ENCODE measurements around the gene MX2. TPM values are rescaled to one million over a fixed set of nuclear protein-coding genes. Genes with fewer than 3 reads are reported as not detected.

MX2 gene
- total and polyA plus RNA-seq, 2 of the 4 experiments (the other 2 are of a cell fraction), result 0.53 to 0.54 TPM

- no peaks in the 10 kb centered on the region for H3K79me1 ChIP-seq (ENCODE audit: low read depth in 1 of 2, low read length in 2 of 2)
- no peak overlapping the region for H2BK5ac ChIP-seq (ENCODE audit: low read depth, low read length, poor library complexity, severe bottlenecking)
- H3K9me3 ChIP-seq (ENCODE audit: control insufficient read depth, insufficient read depth, low read length), result no peaks in the 10 kb centered on the region; the same call in 1 of the 2 replicates
- H4K91ac ChIP-seq (ENCODE audit: insufficient read depth, low read depth, low read length), result no peak overlapping the region
- ChIA-PET CTCF (no interaction called here), POLR2A (ENCODE audit: unreplicated experiment) (no interaction called here)
- no peaks in the 10 kb centered on the region; the same call in 1 of the 2 replicates for H3K27me3 ChIP-seq (ENCODE audit: control insufficient read depth, insufficient read depth, low read length)
- H3K9ac ChIP-seq (ENCODE audit: low read depth, low read length), result no peak overlapping the region
- TF ChIP-seq POLR2A (IDR thresholded peaks at IDR 0.05; ENCODE audit: low read depth, low read length), result no peak
- TF ChIP-seq USF2 (IDR thresholded peaks at IDR 0.05; ENCODE audit: low read depth, low read length), result no peak
- no peak for TF ChIP-seq RAD21 (IDR thresholded peaks at IDR 0.05; ENCODE audit: low read length)
- TF ChIP-seq ELK1 (IDR thresholded peaks at IDR 0.05; ENCODE audit: borderline replicate concordance, low read depth, low read length), result no peak
- TF ChIP-seq NFE2L2 (IDR thresholded peaks at IDR 0.05; ENCODE audit: low read depth, low read length), result no peak
- no peak for TF ChIP-seq MAFK (IDR thresholded peaks at IDR 0.05; ENCODE audit: low read depth, low read length)
- TF ChIP-seq SMC3 (IDR thresholded peaks at IDR 0.05; ENCODE audit: low read depth, low read length), result no peak
- TF ChIP-seq CEBPB (IDR thresholded peaks at IDR 0.05; ENCODE audit: low read depth, low read length), result no peak
- TF ChIP-seq CHD1 (IDR thresholded peaks at IDR 0.05; ENCODE audit: low read depth, low read length), result no peak
- TF ChIP-seq BHLHE40 (IDR thresholded peaks at IDR 0.05; ENCODE audit: low read depth, low read length), result no peak
- H2AFZ ChIP-seq (replicated peaks; ENCODE audit: low read length, poor library complexity), result no peak overlapping the region
- no peak overlapping the region for H3K23ac ChIP-seq (ENCODE audit: low read depth, low read length)
- in situ Hi-C loops (cut with MboI; ENCODE audit: low sequenced_read_pairs) (no loop called here), dilution Hi-C loops (cut with HindIII; ENCODE audit: low sequenced_read_pairs, unreplicated experiment) (no loop called here), intact Hi-C loops (cut with micrococcal nuclease) (no loop called here)
- no peak overlapping the region for H2BK120ac ChIP-seq (ENCODE audit: low read depth, low read length)
- no peaks in the 10 kb centered on the region for H4K20me1 ChIP-seq (ENCODE audit: insufficient read depth, low read length)
- DNase-seq (no peak), ATAC-seq (ENCODE audit: low read depth) (no peak)
- H4K8ac ChIP-seq (ENCODE audit: low read depth in 2 of 2, low read length in 2 of 2), result no peak overlapping the region
- H2AK9ac ChIP-seq (replicated peaks; ENCODE audit: low read depth, low read length, poor library complexity), result no peak overlapping the region
- no peak overlapping the region for H3K4me3 ChIP-seq (ENCODE audit: insufficient read depth, low read depth, low read length)
- BruUV-seq (replicated peaks), result no TSS peak
- no peak overlapping the region for H2BK15ac ChIP-seq (ENCODE audit: low read depth, low read length)
- no peaks in the 10 kb centered on the region for H3K36me3 ChIP-seq (ENCODE audit: control insufficient read depth, insufficient read depth, low read length)
- H3K4me1 ChIP-seq (ENCODE audit: control insufficient read depth, insufficient read depth, low read length), result peaks cover 8% of the 10 kb centered on the region
- no peak overlapping the region for H3K4me2 ChIP-seq (ENCODE audit: low read depth, low read length)
- no peak overlapping the region for H3K4ac ChIP-seq (ENCODE audit: low read depth, low read length)
- no peak overlapping the region for H2BK20ac ChIP-seq (ENCODE audit: low read depth, low read length)
- no peak overlapping the region for H3K56ac ChIP-seq (ENCODE audit: extremely low read depth, insufficient read depth, low read length)
- H3K27ac ChIP-seq (ENCODE audit: insufficient read depth, low read length), result no peak overlapping the region
- H3K14ac ChIP-seq (replicated peaks; ENCODE audit: low read depth, low read length), result no peak overlapping the region
- H3K9me1 ChIP-seq (ENCODE audit: insufficient read depth, low read length), result no peaks in the 10 kb centered on the region; the same call in 1 of the 2 replicates
- WGBS, 2 experiments (ENCODE audit: extremely low coverage in 2 of 2, insufficient read length in 1 of 2), result 79% methylated on average over 2 of the region's 15 CpGs; no CpG with 5 or more reads in 1 of the 2 experiments
- no peak overlapping the region for H4K5ac ChIP-seq (ENCODE audit: low read depth, low read length)
- H3K18ac ChIP-seq (ENCODE audit: low read depth, low read length), result no peak overlapping the region
- H2AK5ac ChIP-seq (ENCODE audit: low read depth, low read length), result no peak overlapping the region
These were observed 3.7 kb downstream of the MX2 start for GRCh38 chr21:41365377-41366107.
